ENCODE results near the gene KCNAB1. TPM values are rescaled to one million over a fixed set of nuclear protein-coding genes. Genes with fewer than 3 reads are reported as not detected.

The KCNAB1 gene
- total RNA-seq, 1 experiment from 2014 or later, result not detected

DNA sequence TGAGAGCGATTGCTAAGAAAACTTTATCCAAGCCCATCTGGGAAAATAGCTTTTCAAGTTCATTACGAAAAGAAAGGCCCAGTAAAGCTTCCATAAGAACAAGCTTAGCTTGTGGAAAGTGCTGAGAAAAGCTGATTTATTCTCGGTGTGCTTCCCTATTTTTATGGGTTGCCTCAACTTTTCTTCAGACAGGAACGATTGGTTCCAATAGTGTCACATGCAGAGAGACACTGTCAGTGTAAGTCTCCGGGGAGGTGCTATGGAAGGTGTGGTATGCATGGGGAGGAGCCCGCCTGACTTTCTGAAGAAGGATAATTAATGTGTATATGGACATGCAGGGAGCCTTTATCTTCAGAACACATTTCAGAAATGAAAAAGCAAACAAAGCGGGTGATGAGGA, 257.3 kb downstream of the KCNAB1 start (continued):
- TF ChIP-seq REST (IDR thresholded peaks at IDR 0.05; ENCODE audit: low read depth), result no peak
- TF ChIP-seq ATF3 (IDR thresholded peaks at IDR 0.05), result no peak
- no peak for TF ChIP-seq ELF1 (IDR thresholded peaks at IDR 0.05; ENCODE audit: borderline replicate concordance, low read depth)

DNA sequence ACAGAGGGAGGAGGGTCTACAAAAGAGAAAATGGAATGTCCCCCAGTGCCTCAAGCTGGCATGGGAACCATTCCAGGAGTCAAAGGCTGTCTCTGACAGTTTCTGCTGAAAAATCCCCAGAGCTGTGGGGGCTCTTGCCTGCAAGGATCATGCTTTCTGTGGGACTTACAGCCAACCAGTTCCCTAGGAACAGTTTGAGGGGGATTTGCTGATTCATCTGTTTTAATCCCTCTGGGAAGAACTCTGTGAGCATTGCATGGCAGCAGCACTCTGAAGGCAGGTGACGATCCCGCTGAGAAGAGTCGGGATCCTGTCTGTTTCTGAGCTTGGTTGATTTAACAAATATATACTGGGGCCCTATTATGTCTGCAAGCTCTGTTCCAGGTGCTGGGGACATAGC, 258.5 kb downstream of the KCNAB1 start:
- no peak overlapping the region for H3K4me3 ChIP-seq (replicated peaks in 1 of 2; ENCODE audit: low read depth in 1 of 2, low read length in 2 of 2)
- H3K4me1 ChIP-seq (ENCODE audit: control insufficient read depth in 1 of 2, insufficient read depth in 2 of 2, low read length in 2 of 2), result no peaks in the 10 kb centered on the region
- ChIA-PET CTCF (no interaction called here), POLR2A (no interaction called here), RAD21 (ENCODE audit: low non-redundant PET in 1 of 2, low total read pairs in 2 of 2, uncharacterized antibody in 2 of 2, unreplicated experiment in 2 of 2) (no interaction called here)
- no peak for DNase-seq (ENCODE audit: low read depth, low spot score)
- H3K27ac ChIP-seq (ENCODE audit: low read depth, low read length), result no peak overlapping the region
- no peak overlapping the region for H3K9ac ChIP-seq (ENCODE audit: low read length)
- H3K27me3 ChIP-seq (ENCODE audit: insufficient read depth, low read length), result 0 out of 2 replicates have a peak, but pooled peaks cover 2% of the 10 kb centered on the region
- H4K20me1 ChIP-seq (ENCODE audit: insufficient read depth), result no peaks in the 10 kb centered on the region
- no peaks in the 10 kb centered on the region for H3K9me3 ChIP-seq (ENCODE audit: control insufficient read depth in 1 of 2, insufficient read depth in 1 of 2, low read depth in 1 of 2, low read length in 2 of 2)
- no peak for ATAC-seq
- no peak overlapping the region for H3K4me2 ChIP-seq (ENCODE audit: low read length)
- no TSS peak for BruUV-seq (replicated peaks)
- no peaks in the 10 kb centered on the region for H3K79me2 ChIP-seq (ENCODE audit: insufficient read depth, low read length)
- no peaks in the 10 kb centered on the region for H3K36me3 ChIP-seq (ENCODE audit: control insufficient read depth in 1 of 2, insufficient read depth in 2 of 2, low read length in 2 of 2)
- H3K9me2 ChIP-seq (ENCODE audit: insufficient read depth), result no peaks in the 10 kb centered on the region
- no peak overlapping the region for H2AFZ ChIP-seq (ENCODE audit: low read depth, low read length, poor library complexity, severe bottlenecking)
- intact Hi-C loops (cut with micrococcal nuclease), result no loop called here
- TF ChIP-seq SP1 (IDR thresholded peaks at IDR 0.05; ENCODE audit: low read depth), result no peak
- TF ChIP-seq, protein P1, sequence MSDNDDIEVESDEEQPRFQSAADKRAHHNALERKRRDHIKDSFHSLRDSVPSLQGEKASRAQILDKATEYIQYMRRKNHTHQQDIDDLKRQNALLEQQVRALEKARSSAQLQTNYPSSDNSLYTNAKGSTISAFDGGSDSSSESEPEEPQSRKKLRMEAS (IDR thresholded peaks at IDR 0.05), result no peak
- TF ChIP-seq YY1 (IDR thresholded peaks at IDR 0.05; ENCODE audit: extremely low read depth, insufficient replicate concordance, low read depth, low read length), result no peak
- no peak for TF ChIP-seq ELF1 (IDR thresholded peaks at IDR 0.05; ENCODE audit: borderline replicate concordance, low read depth)
- no peak for TF ChIP-seq ZNF274 (IDR thresholded peaks at IDR 0.05; ENCODE audit: low read depth, low read length)
- TF ChIP-seq EZH2 (IDR thresholded peaks at IDR 0.05), result no peak

Data from HCT116 (cell line).